ENCODE measurements around the gene HOXC4. TPM values are rescaled to one million over a fixed set of nuclear protein-coding genes. Genes with fewer than 3 reads are reported as not detected.
"Not testable (repeated sequence)": the region's sequence is repeated elsewhere in the genome, so short reads cannot be mapped to it uniquely, and the experiment has no call there.

The HOXC4 gene
- polyA plus RNA-seq, 1 donor, result 14.0 TPM

DNA sequence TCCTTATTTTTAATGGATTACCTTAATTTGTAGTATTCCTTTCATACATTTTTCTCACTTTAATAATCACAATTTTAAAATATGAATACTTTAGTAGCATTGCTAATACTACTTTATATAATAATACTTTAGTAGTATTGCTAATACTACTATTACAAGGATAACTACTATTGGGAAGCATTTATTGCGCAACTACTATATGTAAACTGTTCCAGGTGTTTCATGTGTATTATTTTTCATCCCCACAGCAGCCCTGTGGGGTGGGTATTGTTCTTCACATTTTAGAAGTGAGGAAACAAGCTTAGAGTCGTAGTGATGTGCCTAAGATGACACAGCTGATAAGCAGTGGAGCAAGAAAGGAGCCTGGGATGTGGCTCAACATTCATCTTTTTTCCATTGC is 45.0 kb downstream of the HOXC4 start:
- H3K9me3 ChIP-seq (ENCODE audit: control insufficient read depth, low read depth, low read length); H3K4me3 ChIP-seq (ENCODE audit: low read length); H3K36me3 ChIP-seq (ENCODE audit: control insufficient read depth, insufficient read depth, low read length); H3K4me1 ChIP-seq (ENCODE audit: control insufficient read depth, insufficient read depth, low read length); DNase-seq; H3K27me3 ChIP-seq (ENCODE audit: control insufficient read depth, insufficient read depth, low read length); H3K27ac ChIP-seq (ENCODE audit: low read length): not testable (repeated sequence)
- WGBS (ENCODE audit: insufficient coverage, low lambda C conversion rate), result no CpG with 5 or more reads among the region's 2 CpGs

DNA sequence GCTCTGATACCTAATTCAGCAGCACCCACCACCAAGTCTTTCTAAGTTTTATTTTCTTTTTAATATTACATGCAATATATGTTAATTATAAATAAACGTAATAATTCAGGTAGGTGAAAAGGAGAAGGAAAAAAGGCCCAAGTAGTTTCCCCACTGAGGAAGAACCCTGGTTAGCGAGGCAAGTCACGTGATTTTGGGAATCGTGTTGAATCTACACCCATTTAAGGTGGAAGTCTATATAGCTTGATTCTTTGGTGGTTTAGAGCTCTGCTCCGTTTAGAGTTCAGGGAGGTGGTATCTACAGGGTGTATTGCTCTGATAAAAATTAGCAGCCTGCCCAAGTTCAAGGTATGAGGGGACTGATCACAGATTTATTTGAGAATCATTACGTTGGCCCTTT is 47.0 kb downstream of the HOXC4 start:
- H3K27me3 ChIP-seq (ENCODE audit: control insufficient read depth, insufficient read depth, low read length); H3K4me3 ChIP-seq (ENCODE audit: low read length); H3K27ac ChIP-seq (ENCODE audit: low read length); H3K36me3 ChIP-seq (ENCODE audit: control insufficient read depth, insufficient read depth, low read length); H3K9me3 ChIP-seq (ENCODE audit: control insufficient read depth, low read depth, low read length); H3K4me1 ChIP-seq (ENCODE audit: control insufficient read depth, insufficient read depth, low read length); DNase-seq: not testable (repeated sequence)
- no CpG with 5 or more reads among the region's 6 CpGs for WGBS (ENCODE audit: insufficient coverage, low lambda C conversion rate)

DNA sequence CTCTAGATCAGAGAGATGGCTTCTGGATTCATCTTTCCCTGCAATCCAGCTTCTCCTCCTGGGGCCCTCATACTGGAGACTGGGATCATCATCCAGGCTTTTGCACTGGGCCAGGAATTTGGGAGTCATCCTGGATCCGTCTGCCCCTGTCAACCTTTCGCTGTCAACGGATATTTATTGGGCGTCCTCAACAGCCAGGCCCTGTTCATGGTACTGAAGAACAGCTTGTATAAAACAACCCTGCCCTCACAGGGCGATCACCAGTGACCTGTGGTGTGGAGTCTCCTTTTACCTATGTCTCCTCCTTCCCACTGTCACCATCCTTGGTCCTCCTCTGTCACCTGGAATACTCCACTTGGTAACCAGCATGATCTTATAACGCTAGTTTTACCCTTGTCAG is 48.6 kb downstream of the HOXC4 start:
- DNase-seq; H3K27ac ChIP-seq (ENCODE audit: low read length); H3K9me3 ChIP-seq (ENCODE audit: control insufficient read depth, low read depth, low read length); H3K4me1 ChIP-seq (ENCODE audit: control insufficient read depth, insufficient read depth, low read length); H3K4me3 ChIP-seq (ENCODE audit: low read length); H3K36me3 ChIP-seq (ENCODE audit: control insufficient read depth, insufficient read depth, low read length): not testable (repeated sequence)
- whole genome bisulfite sequencing (ENCODE audit: insufficient coverage, low lambda C conversion rate), result 80% methylated on average over 1 of the region's 6 CpGs
- H3K27me3 ChIP-seq (ENCODE audit: control insufficient read depth, insufficient read depth, low read length), result peaks cover 13% of the 10 kb centered on the region

DNA sequence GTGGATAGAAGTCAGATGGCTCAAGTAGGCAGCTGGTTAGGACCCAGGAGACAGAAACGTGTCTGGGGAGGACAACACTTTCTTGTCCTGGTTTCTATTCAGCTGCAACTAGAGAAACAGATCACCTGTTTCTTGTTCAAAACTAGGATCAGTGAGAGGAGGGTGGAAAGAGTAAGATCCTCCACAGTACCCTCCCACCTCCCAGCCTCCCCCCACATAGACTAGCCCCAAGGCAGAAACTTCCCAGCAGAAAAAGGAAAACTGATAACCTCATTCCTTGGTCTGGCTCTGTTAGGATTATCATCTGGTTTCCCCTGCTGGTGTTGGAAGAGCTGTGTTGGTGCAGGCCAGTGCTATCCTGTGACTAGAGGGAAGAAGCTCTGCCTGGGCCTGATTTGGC is 50.2 kb downstream of the HOXC4 start:
- H3K36me3 ChIP-seq (ENCODE audit: control insufficient read depth, insufficient read depth, low read length); H3K27ac ChIP-seq (ENCODE audit: low read length); H3K4me1 ChIP-seq (ENCODE audit: control insufficient read depth, insufficient read depth, low read length); DNase-seq; H3K4me3 ChIP-seq (ENCODE audit: low read length); H3K9me3 ChIP-seq (ENCODE audit: control insufficient read depth, low read depth, low read length): not testable (repeated sequence)
- peaks cover 20% of the 10 kb centered on the region for H3K27me3 ChIP-seq (ENCODE audit: control insufficient read depth, insufficient read depth, low read length)
- WGBS (ENCODE audit: insufficient coverage, low lambda C conversion rate), result no CpG with 5 or more reads among the region's 1 CpG

Other genes with a start within 250 kb of the HOXC4 start
- gene HOXC13, start 115.0 kb upstream of the HOXC4 start, polyA plus RNA-seq, result not detected
- gene HOXC12, start 98.9 kb upstream of the HOXC4 start, polyA plus RNA-seq, result not detected
- gene HOXC11, start 80.7 kb upstream of the HOXC4 start, polyA plus RNA-seq, result 0.18 TPM
- 0.04 TPM for gene HOTAIR, start 78.9 kb upstream of the HOXC4 start, polyA plus RNA-seq
- 0.19 TPM for gene HOXC10, start 68.7 kb upstream of the HOXC4 start, polyA plus RNA-seq
- 0.51 TPM for gene HOXC9, start 53.7 kb upstream of the HOXC4 start, polyA plus RNA-seq
- gene HOXC8, start 44.9 kb upstream of the HOXC4 start, polyA plus RNA-seq, result 1.0 TPM
- gene HOXC6, start 25.4 kb upstream of the HOXC4 start, polyA plus RNA-seq, result 13.6 TPM
- 1.8 TPM for gene HOXC5, start 20.8 kb upstream of the HOXC4 start, polyA plus RNA-seq
- 45.9 TPM for gene SMUG1, start 135.2 kb downstream of the HOXC4 start, polyA plus RNA-seq
- gene CBX5, start 226.3 kb downstream of the HOXC4 start, polyA plus RNA-seq, result 41.4 TPM
- gene HNRNPA1, start 226.9 kb downstream of the HOXC4 start, polyA plus RNA-seq, result 2,413 TPM
- 2.1 TPM for gene NFE2, start 247.2 kb downstream of the HOXC4 start, polyA plus RNA-seq

Measured in large intestine (tissue), 3 donors.